GM18526 (cell line): ENCODE results near the gene CNTN1.

Experiments
- POLR2A ChIP-seq: IDR thresholded peaks from 3 replicates; pipeline ENCODE4 v1.6.1; 2011; ENCODE audit not compliant: insufficient read length; ENCODE audit errors: extremely low read depth

The CNTN1 gene

DNA sequence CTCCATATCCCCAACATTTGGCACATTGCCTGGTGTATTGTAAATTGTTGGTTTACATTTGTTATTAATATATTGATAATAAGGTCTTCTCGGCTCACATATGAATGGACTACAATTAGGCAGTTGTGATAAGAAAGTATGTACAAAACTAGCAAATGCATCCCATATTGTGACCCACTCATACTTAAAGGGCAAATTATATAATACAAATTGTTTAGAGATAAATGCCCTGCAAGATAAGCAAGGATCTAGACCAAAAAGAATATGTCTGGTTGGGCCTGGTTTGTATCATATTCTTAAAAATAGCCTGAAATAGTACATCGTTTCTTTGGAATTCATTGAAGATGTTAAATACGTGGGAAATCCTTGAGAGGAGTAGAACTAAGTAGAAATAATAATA, 151.3 kb downstream of the CNTN1 start:
- TF ChIP-seq POLR2A: no peak

DNA sequence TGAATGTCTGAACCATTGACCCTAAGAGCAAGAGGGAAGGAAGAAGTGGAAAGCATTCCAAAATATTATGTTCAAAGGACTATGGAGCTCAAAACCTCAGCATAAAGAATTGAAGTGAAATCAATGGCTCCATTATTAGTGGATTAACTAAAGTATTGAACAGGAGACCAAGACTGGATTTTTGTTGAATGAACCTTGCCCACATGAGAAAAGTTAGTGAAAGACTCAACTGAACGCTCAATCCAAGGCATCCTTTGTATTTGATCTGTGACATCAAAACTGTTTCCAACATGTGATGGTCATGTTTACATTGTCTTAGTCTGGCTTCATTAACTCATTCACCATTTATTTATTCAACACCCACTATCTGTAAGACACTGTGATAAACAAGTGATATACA, 161.0 kb downstream of the CNTN1 start:
- no peak for TF ChIP-seq POLR2A

DNA sequence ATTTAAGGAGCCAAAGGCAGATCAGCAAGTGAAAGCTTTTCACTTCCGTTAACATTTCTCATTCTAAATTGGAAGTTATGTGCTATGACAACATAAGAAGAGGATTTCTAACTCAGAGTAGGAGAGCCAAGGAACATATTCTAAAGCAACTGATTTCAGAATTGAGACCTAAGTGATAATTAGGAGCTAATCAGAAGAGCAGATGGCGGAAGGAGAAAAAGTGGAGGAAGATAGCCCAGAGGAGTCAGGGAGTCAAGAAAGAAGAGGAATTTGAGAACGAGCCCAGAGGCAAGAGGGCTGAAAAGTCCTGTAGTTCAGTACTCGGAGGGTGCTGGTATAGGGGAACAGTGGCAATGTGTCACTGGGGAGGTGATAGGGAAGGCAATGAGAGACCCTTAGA, 162.4 kb downstream of the CNTN1 start:
- TF ChIP-seq POLR2A: no peak

DNA sequence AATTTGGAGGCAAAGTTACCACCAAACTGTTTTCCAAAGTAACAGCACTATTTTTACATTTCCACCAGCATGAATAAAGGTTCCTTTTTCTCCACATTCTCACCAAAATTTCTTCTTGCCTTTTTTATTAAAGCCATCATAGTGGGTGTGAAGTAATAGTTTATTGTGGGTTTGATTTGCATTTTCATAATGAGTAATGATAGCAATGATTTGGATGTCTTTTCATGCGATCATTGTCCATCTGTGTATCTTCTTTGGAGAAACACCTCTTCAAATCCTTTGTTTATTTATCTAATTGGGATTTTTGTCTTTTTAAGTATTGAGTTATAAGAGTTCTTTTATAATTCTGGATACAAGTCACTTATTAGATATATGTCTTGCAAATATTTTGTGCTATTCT, 172.7 kb downstream of the CNTN1 start:
- TF ChIP-seq POLR2A: no peak

DNA sequence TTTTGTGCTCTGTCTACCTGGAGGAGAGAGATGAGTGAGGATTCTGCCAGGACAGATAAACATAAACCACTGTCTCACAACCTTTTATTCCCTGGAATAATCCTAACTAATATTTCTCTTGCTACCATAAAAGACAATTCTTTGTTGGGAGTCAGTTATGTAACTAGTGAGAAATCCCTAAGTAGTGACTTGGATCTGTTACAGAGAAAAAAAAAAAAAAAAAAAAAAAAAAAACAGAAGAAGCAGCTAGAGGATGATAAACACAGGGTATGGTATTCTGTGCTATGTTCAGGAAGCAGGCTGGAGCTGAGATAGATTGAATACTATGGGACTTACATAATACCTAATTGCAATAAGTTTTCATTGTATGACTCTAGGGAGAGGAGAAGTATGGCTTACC, 178.7 kb downstream of the CNTN1 start:
- no peak for TF ChIP-seq POLR2A

DNA sequence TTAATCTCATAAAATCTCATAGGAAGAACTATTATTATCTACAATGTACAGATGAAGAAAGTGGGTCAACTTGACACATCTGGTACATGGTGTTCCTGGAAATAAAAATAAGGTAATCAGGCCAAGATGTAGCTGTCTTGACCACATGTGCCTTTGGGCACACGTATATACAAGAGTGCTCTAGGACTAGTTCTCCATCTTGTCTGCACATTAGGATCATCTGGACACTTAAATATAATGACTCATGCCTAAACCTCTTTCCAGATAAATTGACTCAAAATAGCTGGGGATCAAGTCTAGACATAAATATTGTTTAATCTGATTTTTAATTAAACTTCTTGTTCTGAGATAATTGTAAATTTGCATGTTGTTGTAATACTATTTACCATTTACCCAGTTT, 182.6 kb downstream of the CNTN1 start:
- no peak for TF ChIP-seq POLR2A

DNA sequence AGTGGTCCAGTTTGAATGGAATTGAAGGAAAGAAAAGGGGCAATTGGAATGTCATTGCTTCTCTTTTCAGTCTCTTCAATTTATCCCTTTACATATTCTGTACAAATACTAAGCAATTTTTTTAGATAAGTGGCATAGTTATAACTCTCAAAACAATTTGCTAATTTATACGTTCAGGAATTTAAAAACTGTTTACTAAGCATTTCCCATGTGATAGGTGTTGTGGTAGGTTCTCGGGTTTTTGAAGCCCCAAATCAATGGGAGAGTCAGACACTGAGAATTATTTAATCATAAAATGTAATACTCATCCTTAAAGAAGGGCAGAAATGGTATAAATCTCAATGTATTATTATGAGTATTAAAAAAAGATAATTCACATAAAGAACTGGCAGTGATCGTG, 197.1 kb downstream of the CNTN1 start:
- TF ChIP-seq POLR2A: no peak

DNA sequence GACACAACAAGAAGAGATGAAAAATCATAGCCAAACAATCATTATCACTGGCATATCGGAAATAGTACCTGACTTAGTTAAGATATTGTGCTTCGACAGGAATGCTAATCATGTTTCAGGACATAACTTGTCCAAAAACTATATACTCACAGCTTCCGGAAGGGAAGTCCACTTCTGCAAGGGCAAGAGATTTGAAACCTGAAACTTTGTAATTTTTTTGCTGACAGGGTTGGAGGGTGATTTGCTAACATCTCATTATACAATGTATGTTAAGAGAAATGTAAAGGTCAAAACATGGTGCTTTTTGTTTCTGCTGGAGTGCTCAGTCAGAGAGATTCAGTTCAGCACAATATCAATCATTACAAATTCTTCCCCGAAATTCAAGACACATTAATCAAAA, 200.3 kb downstream of the CNTN1 start:
- no peak for TF ChIP-seq POLR2A

DNA sequence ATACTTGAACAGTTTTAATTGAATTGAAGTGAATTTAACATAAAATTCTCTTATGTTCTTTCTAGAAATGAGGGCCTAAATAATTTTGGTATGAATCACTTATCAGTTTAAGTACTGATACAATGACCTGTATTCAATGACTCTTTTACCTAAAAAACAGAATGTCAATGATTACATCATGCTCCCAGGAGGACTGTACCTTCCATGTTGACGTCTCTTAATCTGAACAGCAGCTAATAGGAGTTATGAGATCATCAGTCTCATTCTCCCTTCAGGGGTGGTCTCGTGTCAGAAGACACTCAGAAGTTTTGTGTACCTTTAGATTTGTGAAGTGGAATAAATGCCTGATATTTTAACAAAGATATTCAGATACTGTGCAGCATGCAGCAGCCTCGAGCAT, 206.3 kb downstream of the CNTN1 start:
- TF ChIP-seq POLR2A: no peak

DNA sequence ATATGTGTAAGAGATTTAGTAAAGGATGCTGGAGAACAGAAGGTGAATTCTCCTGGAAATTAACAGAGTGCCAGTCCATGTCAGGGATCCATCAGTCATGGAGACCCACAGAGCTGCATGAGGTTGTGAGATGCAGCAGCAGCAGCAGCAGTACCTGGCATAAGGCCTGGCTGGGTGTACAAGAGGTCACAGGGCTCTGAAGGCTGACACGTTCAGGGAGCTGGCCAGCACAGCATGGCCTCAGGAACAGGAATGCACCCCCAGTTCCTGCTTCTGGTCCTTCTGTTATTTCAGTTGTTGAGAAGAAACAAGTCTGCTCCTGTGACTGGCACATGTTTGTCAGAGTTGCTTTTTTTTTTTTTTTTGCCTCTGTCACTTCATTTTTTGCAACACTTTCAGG, 210.8 kb downstream of the CNTN1 start:
- no peak for TF ChIP-seq POLR2A

DNA sequence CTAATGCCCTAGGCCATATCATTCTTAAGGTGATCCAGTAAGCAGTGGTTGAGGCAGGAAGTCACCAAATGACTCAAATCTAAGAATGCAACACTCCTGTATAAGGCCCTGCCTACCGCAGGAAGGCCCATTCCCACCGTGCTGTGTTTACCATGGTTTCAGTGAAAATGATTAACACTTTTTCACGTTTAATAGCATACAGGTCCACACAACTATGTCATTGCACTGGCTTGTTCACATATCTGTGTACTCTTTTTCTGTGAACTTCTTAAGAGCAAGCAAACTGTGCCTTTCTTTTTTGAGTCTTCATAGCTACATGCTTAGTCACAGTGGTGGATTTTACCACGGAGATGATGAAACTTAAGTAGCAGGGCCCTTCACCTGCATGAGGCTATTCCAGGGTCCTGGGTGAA, 214.9 kb downstream of the CNTN1 start:
- no peak for TF ChIP-seq POLR2A

DNA sequence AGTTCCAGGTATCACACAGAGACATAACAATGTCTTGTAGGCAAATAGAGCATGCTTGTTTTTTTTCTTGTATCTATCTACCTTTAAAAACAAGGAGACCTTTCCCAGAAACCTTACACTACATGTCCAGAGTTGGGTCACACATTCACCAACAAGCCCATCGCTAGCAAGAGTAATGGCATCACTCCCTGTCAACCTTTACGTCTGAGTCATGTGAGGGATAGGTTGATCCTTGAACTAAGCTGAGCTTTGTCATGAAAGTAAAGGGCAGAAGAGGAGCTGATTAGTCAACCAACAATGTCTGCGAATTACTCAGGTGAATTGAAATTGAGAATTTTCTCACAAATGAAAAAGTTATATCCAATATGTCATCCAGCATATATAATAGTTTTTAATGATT, 219.4 kb downstream of the CNTN1 start:
- no peak for TF ChIP-seq POLR2A

DNA sequence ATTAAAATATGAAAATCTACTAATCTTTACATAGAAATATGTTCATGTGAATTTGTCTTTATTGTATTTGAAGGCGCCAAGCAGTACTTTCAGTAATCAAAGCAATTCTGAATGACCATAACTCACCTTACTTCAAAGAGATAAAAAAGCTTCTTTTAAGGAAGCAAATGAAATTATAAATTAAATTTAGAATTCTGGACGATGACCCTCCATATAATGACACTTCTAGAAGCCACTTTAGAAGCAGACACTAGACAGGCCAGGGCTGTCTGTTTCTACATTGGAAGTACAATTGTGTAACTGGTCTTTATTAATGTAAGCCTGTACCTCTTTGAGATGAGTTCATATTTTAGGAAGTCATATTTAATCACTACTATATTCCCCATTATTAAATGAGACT, 222.9 kb downstream of the CNTN1 start:
- TF ChIP-seq POLR2A: no peak

DNA sequence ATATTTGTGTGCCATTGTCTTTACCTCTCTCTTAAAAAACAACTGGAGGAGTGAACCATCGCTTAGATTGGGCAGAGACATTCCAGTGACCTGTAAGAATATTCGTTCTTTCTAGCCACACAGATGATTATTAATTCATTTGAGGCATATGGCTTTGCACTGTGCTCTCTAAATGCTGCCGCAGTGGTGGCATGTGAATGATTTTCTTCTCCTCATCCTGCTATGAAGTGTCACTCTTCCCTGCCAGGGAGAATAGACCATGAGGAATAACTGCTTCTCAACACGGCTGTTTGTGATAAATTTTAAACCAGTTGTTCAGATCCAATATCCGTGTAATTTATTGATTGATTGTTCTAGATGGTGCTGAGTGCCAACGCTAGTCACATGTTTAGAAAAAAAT, 225.3 kb downstream of the CNTN1 start:
- TF ChIP-seq POLR2A: no peak

DNA sequence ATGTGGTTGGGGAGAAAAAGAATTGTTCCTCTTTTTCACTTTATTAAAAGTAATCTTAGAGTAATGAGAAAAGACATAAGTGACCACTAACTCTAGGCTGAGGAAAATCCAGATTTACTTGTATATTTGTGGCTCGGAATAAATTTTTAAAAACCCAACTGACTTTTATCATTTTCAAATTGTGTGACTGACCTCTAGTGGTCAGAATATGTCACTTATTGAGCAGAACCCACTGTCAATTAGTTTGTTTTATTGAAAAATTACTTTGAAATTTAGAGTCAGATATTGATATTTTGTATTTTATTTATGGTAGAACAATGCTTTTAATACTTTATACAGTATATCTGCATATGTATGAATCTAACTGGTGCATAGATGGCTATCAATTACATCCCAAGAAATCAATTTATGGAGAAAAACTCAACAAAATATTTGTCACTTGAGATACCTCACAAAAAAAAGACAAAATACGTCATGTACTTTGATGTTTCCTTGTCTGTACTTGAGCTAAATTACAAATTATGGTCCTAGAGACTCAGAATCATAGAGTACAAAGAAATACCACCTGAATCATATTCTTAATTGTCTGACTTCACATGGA, 229.4 kb downstream of the CNTN1 start:
- TF ChIP-seq POLR2A: no peak

DNA sequence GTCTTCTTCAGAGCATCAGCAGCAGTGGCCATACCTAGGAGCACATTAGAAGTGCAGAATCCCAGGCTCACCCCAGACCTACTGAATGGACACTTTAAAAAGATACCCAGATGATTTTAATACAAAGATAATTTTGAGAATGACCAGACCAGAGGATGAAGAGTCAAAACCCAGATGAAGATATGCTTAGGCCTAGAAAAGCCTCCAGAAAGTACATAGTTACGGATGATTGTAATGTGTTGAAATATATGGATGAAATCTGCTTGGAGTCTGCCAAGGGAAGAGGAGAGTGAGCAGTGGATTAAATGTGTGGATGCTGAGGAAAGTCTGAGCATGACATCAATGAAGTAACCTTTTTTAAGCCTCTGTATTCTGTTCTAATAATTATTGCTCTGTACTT, 245.7 kb downstream of the CNTN1 start:
- TF ChIP-seq POLR2A: no peak

DNA sequence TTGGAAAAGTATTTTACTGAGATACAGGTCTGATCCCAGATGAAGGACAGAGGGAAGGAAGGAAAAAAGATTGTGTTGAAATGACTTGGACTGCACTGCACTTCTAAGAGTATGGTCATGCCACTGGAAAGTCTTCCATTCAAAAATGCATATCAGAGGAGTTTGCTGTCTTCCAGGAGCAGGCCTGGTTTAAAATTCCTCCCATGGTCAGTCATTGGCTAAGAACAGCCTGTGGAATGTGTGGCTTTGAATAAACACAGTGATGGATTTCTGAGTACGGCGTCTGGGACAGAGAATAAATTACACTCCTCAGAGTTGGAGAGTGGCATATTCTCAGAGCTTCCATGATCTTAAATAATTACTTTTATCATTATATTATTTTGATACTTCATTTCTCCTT, 250.1 kb downstream of the CNTN1 start:
- no peak for TF ChIP-seq POLR2A

DNA sequence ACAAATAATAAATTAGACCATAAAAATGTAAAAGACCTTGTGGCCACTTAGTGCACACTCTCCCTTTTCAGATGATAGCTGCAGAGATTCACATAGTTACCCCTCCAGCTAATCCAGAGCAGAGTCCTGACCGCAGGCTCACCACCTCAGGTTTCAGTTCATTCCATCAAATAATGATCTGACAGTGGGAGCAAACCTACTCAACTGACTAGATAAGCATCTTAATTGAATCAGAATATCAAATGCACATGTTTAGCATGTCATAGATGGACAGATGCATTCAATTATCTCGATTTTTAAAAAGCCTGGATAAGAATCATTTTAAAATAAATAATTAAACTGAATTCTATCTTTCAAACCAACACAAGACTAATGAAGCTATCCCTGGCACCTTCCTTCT, 253.5 kb downstream of the CNTN1 start:
- no peak for TF ChIP-seq POLR2A

DNA sequence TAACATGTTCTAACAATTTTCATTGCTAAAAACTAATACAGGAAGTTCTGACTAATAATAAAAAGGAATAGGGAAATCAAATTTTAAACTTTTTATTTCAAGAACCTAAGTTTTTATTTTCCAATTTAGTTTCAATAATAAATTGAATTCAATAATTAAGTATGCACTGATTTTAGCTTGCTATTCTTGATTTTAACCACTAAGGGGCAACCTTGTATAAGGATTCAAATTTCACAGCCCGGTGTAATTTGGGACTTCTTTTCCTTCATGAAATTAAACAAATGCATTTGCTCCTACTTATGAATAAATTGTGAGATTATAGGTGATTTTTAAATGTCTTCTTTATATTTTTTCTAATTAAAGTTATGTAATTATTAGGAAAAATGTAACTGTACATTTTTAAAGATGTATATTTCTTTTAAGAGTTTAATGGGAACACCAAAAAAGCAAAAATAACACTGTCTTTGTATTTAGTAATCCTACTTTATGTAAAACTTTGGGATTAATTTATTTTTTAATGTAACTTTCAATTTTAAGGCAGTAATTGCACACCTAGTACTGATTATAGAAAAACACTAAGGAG, 254.5 kb downstream of the CNTN1 start:
- TF ChIP-seq POLR2A: no peak
